ENCODE results near the gene NWD2. TPM values are rescaled to one million over a fixed set of nuclear protein-coding genes. Genes with fewer than 3 reads are reported as not detected.
A peak's percentile ranks its signal among the peaks of the same experiment; 100 is the strongest.

Gene NWD2
- total and polyA plus RNA-seq, 3 donors from 2014 or later = 0.12 to 0.63 (median 0.50) TPM

DNA sequence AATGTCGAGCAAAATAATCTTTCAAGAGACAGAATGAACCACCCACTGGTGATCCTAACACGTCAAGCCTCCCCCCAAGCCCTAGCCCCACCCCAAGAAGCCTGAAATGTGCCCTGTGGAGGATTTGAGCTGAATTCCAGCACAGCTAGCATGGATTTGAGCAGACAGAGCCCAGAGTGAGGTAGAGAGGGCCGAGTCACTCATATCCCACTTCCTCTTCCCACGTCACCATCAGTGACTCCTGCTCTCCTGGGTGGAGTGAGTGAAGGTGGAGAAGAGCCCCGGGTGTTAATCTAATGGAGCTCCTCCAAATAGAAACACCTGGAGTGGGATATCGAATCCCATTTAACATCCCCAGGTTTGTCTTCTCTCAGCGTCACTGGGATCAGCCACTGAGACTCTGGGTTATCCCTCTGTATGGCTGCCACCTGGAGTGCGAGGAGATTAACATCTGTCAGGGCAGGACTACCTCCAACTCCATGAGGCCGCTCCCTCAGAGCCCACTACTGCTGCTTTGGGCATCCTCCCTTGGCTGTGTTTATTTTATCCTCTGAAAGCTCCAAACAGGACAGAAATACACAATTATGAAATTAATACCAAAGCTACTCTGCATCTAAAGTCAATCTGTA is 136.6 kb downstream of the NWD2 start:
- H3K27ac ChIP-seq = no peak overlapping the region
- no peaks in the 10 kb centered on the region for H3K4me1 ChIP-seq
- intact Hi-C loops (cut with DNase I; ENCODE audit: low total_unique reads) = no loop called here
- DNase-seq = no peak
- H3K9me3 ChIP-seq = no peaks in the 10 kb centered on the region
- H3K36me3 ChIP-seq (ENCODE audit: low read depth, missing control alignments) = no peaks in the 10 kb centered on the region
- 80 to 91% methylated on average over 9 of the region's 9 CpGs for WGBS, 2 donors
- no peaks in the 10 kb centered on the region for H3K27me3 ChIP-seq
- TF ChIP-seq POLR2A (IDR thresholded peaks at IDR 0.05) (no peak), CTCF (IDR thresholded peaks at IDR 0.05) (no peak)
- no peak overlapping the region for H3K4me3 ChIP-seq

- intact Hi-C loops (cut with DNase I; ENCODE audit: low total_unique reads) = no loop called here
- H3K4me1 ChIP-seq = no peaks in the 10 kb centered on the region
- TF ChIP-seq POLR2A (IDR thresholded peaks at IDR 0.05) = no peak
- peak in 2 of 3 experiments; percentile 51 to 64 for TF ChIP-seq CTCF (IDR thresholded peaks at IDR 0.05)
- H3K36me3 ChIP-seq (ENCODE audit: low read depth, missing control alignments) = no peaks in the 10 kb centered on the region
- no peaks in the 10 kb centered on the region for H3K9me3 ChIP-seq
- no peak overlapping the region for H3K4me3 ChIP-seq
- 55 to 66% methylated on average over 7 of the region's 7 CpGs for WGBS, 2 donors
- H3K27ac ChIP-seq = no peak overlapping the region
- H3K27me3 ChIP-seq = no peaks in the 10 kb centered on the region
- peak; percentile 30 for DNase-seq
Observed at GRCh38 chr4:37383579-37384229, 139.2 kb downstream of the NWD2 start.

DNA sequence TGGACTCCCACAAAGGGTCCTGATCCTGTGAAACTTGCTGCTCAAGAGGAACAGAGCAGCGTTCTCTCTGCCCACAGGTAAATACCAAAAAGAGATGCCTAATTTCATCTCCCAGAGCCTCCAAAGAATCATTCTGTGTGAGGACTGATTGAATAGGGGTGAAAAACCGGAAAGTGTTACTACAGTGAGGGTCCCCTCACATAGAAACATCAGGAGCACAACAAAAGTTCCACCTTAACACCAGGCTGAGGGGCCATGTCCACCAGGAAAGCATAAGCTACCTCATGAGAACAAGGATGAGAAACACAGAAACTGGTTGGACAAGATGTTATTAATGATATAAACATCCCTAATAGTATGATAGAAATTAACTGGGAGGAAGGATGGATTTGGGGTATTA is 140.9 kb downstream of the NWD2 start:
- DNase-seq = no peak
- 88 to 98% methylated on average over 2 of the region's 2 CpGs for WGBS, 2 donors
- no peaks in the 10 kb centered on the region for H3K36me3 ChIP-seq (ENCODE audit: low read depth, missing control alignments)
- H3K4me1 ChIP-seq = no peaks in the 10 kb centered on the region
- TF ChIP-seq POLR2A (IDR thresholded peaks at IDR 0.05) (no peak), CTCF (IDR thresholded peaks at IDR 0.05) (no peak)
- H3K4me3 ChIP-seq = no peak overlapping the region
- intact Hi-C loops (cut with DNase I; ENCODE audit: low total_unique reads) = no loop called here
- H3K9me3 ChIP-seq = no peaks in the 10 kb centered on the region
- H3K27me3 ChIP-seq = no peaks in the 10 kb centered on the region
- H3K27ac ChIP-seq = no peak overlapping the region

DNA sequence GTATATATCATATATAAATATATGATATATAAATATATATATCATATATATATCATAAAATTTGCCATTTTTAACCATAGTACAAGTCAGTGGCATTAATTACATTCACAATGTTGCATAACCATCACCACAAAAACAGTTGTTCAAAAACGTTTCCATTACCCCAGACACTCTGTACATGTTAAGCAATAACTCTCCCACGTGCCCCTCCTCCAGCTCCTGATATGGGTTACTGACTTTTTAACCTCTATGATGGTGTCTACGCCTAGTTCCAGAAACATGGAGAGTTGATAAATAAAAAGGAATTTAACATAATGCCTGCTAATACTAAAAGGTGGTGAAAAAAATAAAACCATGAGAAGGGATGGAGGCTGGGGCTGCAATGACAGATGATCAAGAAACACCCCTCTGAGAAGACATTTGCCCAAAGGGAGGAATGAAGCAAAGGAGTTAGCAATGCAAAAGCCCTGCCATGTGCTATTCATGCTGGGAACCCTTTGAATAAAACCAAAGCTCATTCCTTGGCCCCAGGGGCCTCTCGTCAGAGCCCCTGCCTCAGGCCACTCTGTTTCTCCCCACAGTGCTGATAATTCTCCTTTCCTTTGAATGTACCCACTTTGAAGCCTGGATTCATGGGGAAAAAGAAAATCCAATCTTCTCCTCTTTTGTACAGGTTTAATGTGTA is 144.3 kb downstream of the NWD2 start:
- no peak overlapping the region for H3K4me3 ChIP-seq
- WGBS, 2 donors = 68 to 69% methylated on average over 4 of the region's 4 CpGs
- no peak for DNase-seq
- intact Hi-C loops (cut with DNase I; ENCODE audit: low total_unique reads) = no loop called here
- no peaks in the 10 kb centered on the region for H3K4me1 ChIP-seq
- no peak overlapping the region for H3K27ac ChIP-seq
- no peaks in the 10 kb centered on the region for H3K36me3 ChIP-seq (ENCODE audit: low read depth, missing control alignments)
- no peaks in the 10 kb centered on the region for H3K27me3 ChIP-seq
- TF ChIP-seq CTCF (IDR thresholded peaks at IDR 0.05) (no peak), POLR2A (IDR thresholded peaks at IDR 0.05) (no peak)
- H3K9me3 ChIP-seq = no peaks in the 10 kb centered on the region

All from testis (tissue), 3 donors.